Testis (tissue), 3 donors: Measurements from ENCODE around the gene LAMA3. TPM values are rescaled to one million over a fixed set of nuclear protein-coding genes. Genes with fewer than 3 reads are reported as not detected.

Experiments used
- DNase-seq: peaks from one replicate; pipeline ENCODE4 v3.0.0-alpha.2; 2019
- H3K27ac ChIP-seq, 2 donors: fragments of 200-600 bp; sonication (generic); one replicate each; pipeline ENCODE4 v1.5.1; 2019
- H3K27me3 ChIP-seq: fragments of 200-600 bp; sonication (generic); one replicate; pipeline ENCODE4 v1.5.1; 2019
- H3K36me3 ChIP-seq: fragments of 200-600 bp; sonication (generic); one replicate; pipeline ENCODE4 v1.5.1; 2017; ENCODE audit warnings: low read depth; ENCODE audit errors: missing control alignments
- H3K4me1 ChIP-seq: fragments of 200-600 bp; sonication (generic); one replicate; pipeline ENCODE4 v1.5.1; 2019
- H3K4me3 ChIP-seq, 2 donors: fragments of 200-600 bp; sonication (generic); one replicate each; pipeline ENCODE4 v1.5.1; 2017 to 2019
- H3K9me3 ChIP-seq: fragments of 200-600 bp; sonication (generic); one replicate; pipeline ENCODE4 v1.5.1; 2017
- CTCF ChIP-seq, 3 experiments: fragments of 450-650 bp in 2 of 3; fragments of 200-600 bp in 1 of 3; sonication (generic) in 1 of 3; IDR thresholded peaks; one replicate each; pipeline ENCODE4 v1.5.1; 2016 to 2019; ENCODE audit warnings: antibody characterized with exemption in 3 of 3, mild to moderate bottlenecking in 2 of 3, moderate library complexity in 1 of 3
- POLR2A ChIP-seq: fragments of 450-650 bp; IDR thresholded peaks from one replicate; pipeline ENCODE4 v1.6.1; 2017; ENCODE audit warnings: antibody characterized with exemption, mild to moderate bottlenecking, moderate library complexity
- WGBS, 2 donors: methylation state at CpG; one replicate each; pipeline ENCODE4 v1.1.5; 2018; 5-methylcytosine and 5-hydroxymethylcytosine counted together
- intact Hi-C: fragments of 100-400 bp; cut with DNase I; formaldehyde crosslinking; loops from one replicate; pipeline ENCODE4 v1.15.1; 2023; ENCODE audit warnings: low total_unique reads
- polyA plus RNA-seq: library from polyadenylated mRNA; stranded (reverse); fragments of 350-450 nt; fragmentation: Illumina TruSeq; extraction: RNeasy Lipid Tissue Mini Kit (QIAGEN cat#74804); gene quantifications from one replicate; pipeline ENCODE4 v1.2.3, GENCODE V29; 2014; ENCODE audit warnings: low read depth, low replicate concordance; ENCODE audit not compliant: insufficient read depth
- total RNA-seq, 2 donors: library from RNA; depleted of rRNA; stranded (reverse); fragments of >200 nt; gene quantifications; one replicate each; pipeline ENCODE4 v1.2.3, GENCODE V29; 2016

The LAMA3 gene
- total and polyA plus RNA-seq, 3 donors from 2014 or later: 11.9 to 22.1 (median 14.1) TPM

DNA sequence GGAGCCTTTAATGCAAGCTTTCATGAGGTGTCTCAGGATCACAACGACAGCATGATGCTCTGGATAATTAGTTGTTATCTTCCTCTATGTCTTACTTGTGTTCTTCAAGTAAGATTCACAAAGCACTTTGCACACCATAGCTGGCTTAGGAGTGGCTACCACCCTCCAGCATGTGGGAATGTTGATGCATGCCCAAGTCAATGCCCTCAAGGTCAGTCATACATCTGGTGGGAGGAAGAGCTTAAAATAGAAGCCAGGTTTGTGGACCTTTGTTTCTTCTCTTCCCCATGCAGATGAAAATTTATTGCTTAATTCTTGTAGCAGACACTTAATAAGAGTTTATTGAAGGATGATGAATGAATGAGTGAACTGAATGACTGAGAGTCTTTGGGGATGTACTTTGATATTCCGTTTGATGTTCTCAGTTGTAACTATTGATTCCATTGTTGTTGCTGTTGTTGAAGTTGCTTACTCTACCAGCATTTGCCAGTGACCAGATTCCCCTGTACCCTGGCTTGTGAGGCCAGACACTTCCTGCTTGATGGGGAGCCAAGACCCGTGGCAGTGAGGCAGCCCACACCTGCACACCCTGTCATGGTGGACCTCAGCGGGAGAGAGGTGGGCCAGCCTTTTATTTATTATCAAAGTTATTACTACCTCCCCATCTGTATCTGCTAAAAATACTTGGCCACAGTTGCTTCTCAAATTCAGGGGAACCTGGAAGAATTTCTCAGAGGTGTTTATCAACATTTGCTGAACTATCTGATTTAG, 137.8 kb downstream of the LAMA3 start:
- Histone ChIP-seq H3K27me3 (no peaks in the 10 kb centered on the region), H3K4me1 (peaks cover 26% of the 10 kb centered on the region), H3K9me3 (no peaks in the 10 kb centered on the region), H3K4me3 (no peak overlapping the region), H3K27ac (peak overlapping the region; percentile 31 to 65), H3K36me3 (no peaks in the 10 kb centered on the region)
- DNase-seq: no peak
- intact Hi-C loops: no loop called here
- no peak for TF ChIP-seq CTCF (IDR thresholded peaks at IDR 0.05)
- TF ChIP-seq POLR2A: no peak
- 74 to 86% methylated on average over 4 of the region's 4 CpGs for WGBS, 2 donors

DNA sequence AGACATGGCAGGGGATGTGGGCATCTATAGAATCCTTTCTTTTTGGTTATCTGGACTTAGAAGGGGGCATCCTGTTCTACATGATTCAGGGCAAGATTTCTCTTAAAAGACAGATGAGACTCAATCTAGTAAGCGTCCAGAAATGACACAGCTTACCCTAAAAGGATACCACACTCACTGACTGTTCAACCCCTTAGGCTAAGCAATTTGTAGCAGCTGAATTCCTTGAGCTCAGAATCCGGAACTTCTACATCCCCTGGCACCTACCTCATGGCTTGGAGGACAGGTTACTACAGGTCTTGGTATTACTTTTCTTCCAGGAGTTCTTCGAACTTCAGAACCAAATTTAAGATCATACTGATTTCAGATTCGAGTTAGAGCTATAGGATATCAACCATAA, 138.4 kb downstream of the LAMA3 start:
- Histone ChIP-seq H3K36me3 (no peaks in the 10 kb centered on the region), H3K4me1 (peaks cover 26% of the 10 kb centered on the region), H3K27ac (no peak overlapping the region), H3K27me3 (no peaks in the 10 kb centered on the region), H3K9me3 (no peaks in the 10 kb centered on the region), H3K4me3 (no peak overlapping the region)
- 91 to 95% methylated on average over 4 of the region's 4 CpGs for WGBS, 2 donors
- intact Hi-C loops: no loop called here
- TF ChIP-seq POLR2A (no peak), CTCF (IDR thresholded peaks at IDR 0.05) (no peak)
- no peak for DNase-seq

- Histone ChIP-seq H3K4me3 (no peak overlapping the region), H3K36me3 (no peaks in the 10 kb centered on the region), H3K4me1 (peaks cover 26% of the 10 kb centered on the region), H3K27ac (no peak overlapping the region), H3K9me3 (no peaks in the 10 kb centered on the region), H3K27me3 (no peaks in the 10 kb centered on the region)
- no peak for DNase-seq
- no peak for TF ChIP-seq POLR2A
- 68 to 80% methylated on average over 3 of the region's 3 CpGs for WGBS, 2 donors
- intact Hi-C loops: no loop called here
Measured at GRCh38 chr18:23828426-23828825, 139.2 kb downstream of the LAMA3 start.

DNA sequence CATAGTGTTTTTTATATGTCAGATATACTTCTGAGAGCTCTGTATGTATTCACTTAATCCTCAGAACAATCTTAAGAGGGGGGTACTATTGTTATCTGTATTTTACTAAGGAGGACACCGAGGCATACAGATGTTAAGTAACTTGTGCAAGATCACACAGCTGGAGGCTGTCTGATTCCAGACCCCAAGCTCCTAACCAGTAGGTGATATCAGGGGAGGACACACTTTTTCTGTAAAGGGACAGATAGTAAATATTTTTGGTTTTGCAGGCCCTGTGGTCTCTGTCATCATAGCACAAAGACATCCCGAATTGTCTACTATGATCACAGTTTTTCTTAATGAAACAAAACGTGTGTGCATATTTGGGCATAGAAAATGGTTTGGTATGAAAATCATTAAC, 143.7 kb downstream of the LAMA3 start:
- H3K27ac ChIP-seq: no peak overlapping the region
- no peaks in the 10 kb centered on the region for H3K36me3 ChIP-seq
- no peak overlapping the region for H3K4me3 ChIP-seq
- DNase-seq: no peak
- TF ChIP-seq POLR2A: no peak
- TF ChIP-seq CTCF (IDR thresholded peaks at IDR 0.05): no peak
- intact Hi-C loops: loop anchor here (10.0 kb wide), 1 partner anchor 52 kb away; no protein-coding TSS in a partner anchor
- H3K27me3 ChIP-seq: no peaks in the 10 kb centered on the region
- no peaks in the 10 kb centered on the region for H3K4me1 ChIP-seq
- H3K9me3 ChIP-seq: no peaks in the 10 kb centered on the region
- WGBS, 2 donors: 82 to 83% methylated on average over 3 of the region's 3 CpGs

DNA sequence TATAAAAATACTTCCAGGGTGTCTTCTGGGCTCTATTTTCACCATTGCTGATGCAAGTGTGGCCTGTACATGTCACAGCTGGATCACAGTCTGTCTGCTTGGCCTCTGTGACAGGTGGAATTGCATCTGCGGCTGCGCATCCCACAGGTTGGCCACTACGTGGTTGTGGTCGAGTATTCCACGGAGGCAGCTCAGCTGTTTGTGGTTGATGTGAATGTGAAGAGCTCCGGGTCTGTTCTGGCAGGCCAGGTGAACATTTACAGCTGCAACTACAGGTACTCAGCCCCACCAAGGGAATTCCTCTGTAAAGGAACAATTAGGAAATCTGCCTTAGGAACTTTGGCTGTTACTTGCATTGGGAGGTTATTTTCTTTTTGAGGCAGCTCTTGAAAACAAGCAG, 144.5 kb downstream of the LAMA3 start:
- 93 to 97% methylated on average over 6 of the region's 6 CpGs for WGBS, 2 donors
- no peaks in the 10 kb centered on the region for H3K4me1 ChIP-seq
- H3K4me3 ChIP-seq: no peak overlapping the region
- no peak overlapping the region for H3K27ac ChIP-seq
- intact Hi-C loops: loop anchor here (10.0 kb wide), 1 partner anchor 51 kb away; no protein-coding TSS in a partner anchor
- H3K27me3 ChIP-seq: no peaks in the 10 kb centered on the region
- no peaks in the 10 kb centered on the region for H3K9me3 ChIP-seq
- TF ChIP-seq CTCF (IDR thresholded peaks at IDR 0.05) (no peak), POLR2A (no peak)
- DNase-seq: no peak
- no peaks in the 10 kb centered on the region for H3K36me3 ChIP-seq
